AG04449 (cell line): ENCODE measurements around the gene CNTNAP2.

Experiments
- CTCF ChIA-PET: fragments of 350-600 bp; formaldehyde crosslinking; extraction: SDS; loops from one replicate; lab custom pipeline; 2021; ENCODE audit warnings: antibody characterized with exemption; lab: Yijun Ruan, JAX
- POLR2A ChIA-PET: fragments of 400-600, 350-600 bp; formaldehyde crosslinking; extraction: SDS; loops from one replicate; lab custom pipeline; 2020; ENCODE audit warnings: antibody characterized with exemption, inconsistent platforms; lab: Yijun Ruan, JAX
- DNase-seq: peaks from one replicate; pipeline ENCODE4 v3.0.0-alpha.2; 2010; ENCODE audit warnings: low read depth, low spot score
- H3K4me3 ChIP-seq: 2 replicates; pipeline ENCODE4 v1.5.1; 2011; ENCODE audit warnings: low read depth, mild to moderate bottlenecking, control low read depth, low read length
- TF ChIP-seq, protein P1 (sequence below): IDR thresholded peaks from one replicate; pipeline ENCODE4 v1.5.1; 2011; ENCODE audit warnings: mild to moderate bottlenecking, moderate library complexity, low read length, control low read depth, inconsistent platforms; ENCODE audit not compliant: insufficient read depth; ENCODE audit errors: missing control alignments

CNTNAP2 gene

DNA sequence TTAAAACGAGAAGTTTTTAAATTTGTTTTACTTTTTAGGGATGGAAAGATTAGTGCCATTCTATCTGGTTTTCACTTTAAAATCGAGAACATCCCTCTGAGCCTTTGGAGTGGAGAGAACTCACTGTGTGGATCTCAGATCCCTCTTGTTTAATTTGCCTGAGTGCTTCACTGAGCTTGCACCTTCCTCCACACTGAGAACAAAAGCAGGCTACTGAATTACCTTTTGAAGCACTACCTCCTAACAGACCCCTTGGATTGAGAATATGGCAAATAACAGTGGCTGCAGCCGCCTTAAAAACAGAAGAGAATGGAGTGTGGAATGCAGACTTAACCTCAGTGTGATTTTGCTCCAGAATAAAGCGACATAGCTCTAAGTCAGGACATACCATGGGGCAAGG is 204.7 kb downstream of the CNTNAP2 start:
- no peak for DNase-seq
- CTCF ChIA-PET: no interaction called here
- POLR2A ChIA-PET: no interaction called here
- TF ChIP-seq, protein P1, sequence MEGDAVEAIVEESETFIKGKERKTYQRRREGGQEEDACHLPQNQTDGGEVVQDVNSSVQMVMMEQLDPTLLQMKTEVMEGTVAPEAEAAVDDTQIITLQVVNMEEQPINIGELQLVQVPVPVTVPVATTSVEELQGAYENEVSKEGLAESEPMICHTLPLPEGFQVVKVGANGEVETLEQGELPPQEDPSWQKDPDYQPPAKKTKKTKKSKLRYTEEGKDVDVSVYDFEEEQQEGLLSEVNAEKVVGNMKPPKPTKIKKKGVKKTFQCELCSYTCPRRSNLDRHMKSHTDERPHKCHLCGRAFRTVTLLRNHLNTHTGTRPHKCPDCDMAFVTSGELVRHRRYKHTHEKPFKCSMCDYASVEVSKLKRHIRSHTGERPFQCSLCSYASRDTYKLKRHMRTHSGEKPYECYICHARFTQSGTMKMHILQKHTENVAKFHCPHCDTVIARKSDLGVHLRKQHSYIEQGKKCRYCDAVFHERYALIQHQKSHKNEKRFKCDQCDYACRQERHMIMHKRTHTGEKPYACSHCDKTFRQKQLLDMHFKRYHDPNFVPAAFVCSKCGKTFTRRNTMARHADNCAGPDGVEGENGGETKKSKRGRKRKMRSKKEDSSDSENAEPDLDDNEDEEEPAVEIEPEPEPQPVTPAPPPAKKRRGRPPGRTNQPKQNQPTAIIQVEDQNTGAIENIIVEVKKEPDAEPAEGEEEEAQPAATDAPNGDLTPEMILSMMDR: no peak
- H3K4me3 ChIP-seq: no peak overlapping the region

DNA sequence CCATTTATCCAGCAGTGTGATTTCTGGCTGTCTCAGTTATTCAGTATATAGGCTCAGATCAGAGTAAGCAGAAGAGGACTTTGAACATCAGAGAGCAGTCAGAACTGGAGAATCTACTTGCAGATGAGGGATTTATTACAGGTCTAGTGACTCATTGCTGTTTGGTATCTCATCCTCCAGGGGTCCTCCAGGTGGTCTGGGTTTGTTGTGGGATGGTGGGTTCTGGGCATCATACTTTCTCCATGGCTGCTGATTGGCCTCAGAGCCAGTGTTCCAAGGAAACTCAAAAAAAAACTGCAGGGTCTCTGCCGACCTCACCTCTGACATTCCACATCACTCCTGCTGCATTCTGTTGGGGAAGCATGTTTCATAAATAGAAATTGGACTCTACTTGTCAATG is 214.8 kb downstream of the CNTNAP2 start:
- TF ChIP-seq, protein P1: no peak
- DNase-seq: no peak
- ChIA-PET CTCF (no interaction called here), POLR2A (no interaction called here)
- H3K4me3 ChIP-seq: no peak overlapping the region

DNA sequence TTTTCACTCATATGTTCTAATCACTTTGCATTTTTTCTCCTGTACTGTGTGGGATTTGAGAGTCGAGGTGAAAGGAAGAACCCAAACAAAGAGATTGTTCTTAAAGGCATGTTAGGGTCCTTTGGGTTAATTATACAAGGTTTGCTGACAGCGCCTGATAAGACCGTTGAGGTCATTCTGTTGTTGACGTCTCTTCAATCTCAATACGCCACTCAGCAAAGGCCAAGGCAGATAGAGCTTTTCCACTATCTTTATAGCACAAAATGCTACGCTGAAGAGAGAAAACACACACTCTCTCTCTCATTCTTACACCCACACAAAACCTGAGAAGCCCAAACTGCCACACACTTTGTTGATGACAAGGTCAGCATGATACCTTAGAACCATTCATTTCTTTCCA is 228.7 kb downstream of the CNTNAP2 start:
- no peak overlapping the region for H3K4me3 ChIP-seq
- TF ChIP-seq, protein P1: no peak
- ChIA-PET CTCF (no interaction called here), POLR2A (no interaction called here)
- no peak for DNase-seq

DNA sequence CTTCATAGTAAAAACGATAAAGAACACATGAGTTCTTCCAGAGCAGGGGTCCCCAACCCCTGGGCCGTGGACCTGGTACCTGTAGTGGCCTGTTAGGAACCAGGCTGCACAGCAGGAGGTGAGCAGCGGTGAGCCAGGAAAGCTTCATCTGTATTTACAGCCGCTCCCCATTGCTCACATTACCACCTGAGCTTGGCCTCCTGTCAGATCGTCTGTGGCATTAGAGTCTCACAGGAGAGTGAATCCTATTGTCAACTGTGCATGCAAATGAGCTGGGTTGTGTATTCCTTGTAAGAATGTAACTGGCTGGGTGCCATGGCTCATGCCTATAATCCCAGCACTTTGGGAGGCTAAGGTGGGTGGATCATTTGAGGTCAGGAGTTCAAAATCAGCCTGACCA is 229.5 kb downstream of the CNTNAP2 start:
- no peak for DNase-seq
- TF ChIP-seq, protein P1: no peak
- ChIA-PET CTCF (no interaction called here), POLR2A (no interaction called here)
- H3K4me3 ChIP-seq: no peak overlapping the region

GRCh38 chr7:146355216-146355615 is 238.6 kb downstream of the CNTNAP2 start:
- POLR2A ChIA-PET: no interaction called here
- no peak overlapping the region for H3K4me3 ChIP-seq
- DNase-seq: no peak
- TF ChIP-seq, protein P1: no peak
- CTCF ChIA-PET: no interaction called here

GRCh38 chr7:146359176-146359575 is 242.6 kb downstream of the CNTNAP2 start:
- TF ChIP-seq, protein P1: no peak
- ChIA-PET CTCF (no interaction called here), POLR2A (no interaction called here)
- H3K4me3 ChIP-seq: no peak overlapping the region
- DNase-seq: no peak
